ENCODE data around the gene RTCA.

- no peak for TF ChIP-seq POLR2A (IDR thresholded peaks at IDR 0.05; ENCODE audit: low read length)
- peak in 1 of 2 experiments; percentile 33; a peak in 2 of 4 replicates for TF ChIP-seq CEBPB (IDR thresholded peaks at IDR 0.05)
- no peak for TF ChIP-seq USF2 (IDR thresholded peaks at IDR 0.05)
- no peak for TF ChIP-seq CTCF (IDR thresholded peaks at IDR 0.05)
- TF ChIP-seq SMC3 (IDR thresholded peaks at IDR 0.05): no peak
- TF ChIP-seq CBX8 (IDR thresholded peaks at IDR 0.05): no peak
- no peak for TF ChIP-seq REST (IDR thresholded peaks at IDR 0.05)
- no peak for TF ChIP-seq NR3C1 (IDR thresholded peaks at IDR 0.05)
Observed at GRCh38 chr1:100296140-100296539, 30.1 kb downstream of the RTCA start.

Data from A549 (cell line).